HG03196 (cell line): Measurements from ENCODE around the gene GRIK4.
A peak's percentile ranks its signal among the peaks of the same experiment; 100 is the strongest.
"Not testable (repeated sequence)": the region's sequence is repeated elsewhere in the genome, so short reads cannot be mapped to it uniquely, and the experiment has no call there.

Experiments used
- ATAC-seq: cut with Tn5 transposase; IDR thresholded peaks from one replicate; pipeline ENCODE4 v1.9.1; 2021; ENCODE audit not compliant: unreplicated experiment

The GRIK4 gene

DNA sequence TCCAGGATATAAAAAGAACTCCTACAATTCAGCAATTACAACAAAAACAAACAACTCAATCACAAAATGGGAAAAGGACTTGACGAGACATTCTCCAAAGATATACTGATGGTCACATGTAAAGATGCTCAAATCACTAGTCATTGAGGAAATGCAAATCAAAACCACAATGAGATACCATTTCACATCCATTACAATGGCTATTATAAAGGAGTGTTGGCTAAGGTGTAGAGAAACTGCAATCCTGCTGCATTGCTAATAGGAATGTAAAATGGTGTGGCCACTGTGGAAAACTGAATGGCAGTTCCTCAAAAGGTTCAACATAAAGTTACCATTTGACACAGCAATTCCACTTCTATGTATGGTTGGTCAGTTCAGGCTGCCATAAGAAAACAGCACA, 500.5 kb downstream of the GRIK4 start:
- no peak for ATAC-seq

DNA sequence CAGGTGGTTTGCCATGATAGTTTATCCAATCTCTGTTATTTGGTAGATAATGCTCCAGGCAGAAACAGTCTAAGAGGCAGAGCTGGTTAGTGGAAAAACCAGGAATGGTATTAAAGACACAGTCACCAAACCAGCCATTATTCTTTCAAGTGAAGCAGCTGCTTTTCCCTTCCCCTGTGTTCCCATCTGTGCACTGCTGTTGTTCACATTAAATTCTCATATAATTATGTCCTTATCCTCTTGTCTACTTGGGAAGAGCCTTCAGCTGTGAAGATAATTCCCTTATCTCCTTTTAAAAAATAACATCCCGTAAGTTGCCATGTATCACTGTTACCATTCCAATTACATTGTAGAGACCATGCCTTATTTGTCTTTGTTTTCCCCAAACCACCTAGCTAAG, 507.2 kb downstream of the GRIK4 start:
- no peak for ATAC-seq

- ATAC-seq, result not testable (repeated sequence)
Observed at GRCh38 chr11:121021718-121022117, 510.2 kb downstream of the GRIK4 start.

DNA sequence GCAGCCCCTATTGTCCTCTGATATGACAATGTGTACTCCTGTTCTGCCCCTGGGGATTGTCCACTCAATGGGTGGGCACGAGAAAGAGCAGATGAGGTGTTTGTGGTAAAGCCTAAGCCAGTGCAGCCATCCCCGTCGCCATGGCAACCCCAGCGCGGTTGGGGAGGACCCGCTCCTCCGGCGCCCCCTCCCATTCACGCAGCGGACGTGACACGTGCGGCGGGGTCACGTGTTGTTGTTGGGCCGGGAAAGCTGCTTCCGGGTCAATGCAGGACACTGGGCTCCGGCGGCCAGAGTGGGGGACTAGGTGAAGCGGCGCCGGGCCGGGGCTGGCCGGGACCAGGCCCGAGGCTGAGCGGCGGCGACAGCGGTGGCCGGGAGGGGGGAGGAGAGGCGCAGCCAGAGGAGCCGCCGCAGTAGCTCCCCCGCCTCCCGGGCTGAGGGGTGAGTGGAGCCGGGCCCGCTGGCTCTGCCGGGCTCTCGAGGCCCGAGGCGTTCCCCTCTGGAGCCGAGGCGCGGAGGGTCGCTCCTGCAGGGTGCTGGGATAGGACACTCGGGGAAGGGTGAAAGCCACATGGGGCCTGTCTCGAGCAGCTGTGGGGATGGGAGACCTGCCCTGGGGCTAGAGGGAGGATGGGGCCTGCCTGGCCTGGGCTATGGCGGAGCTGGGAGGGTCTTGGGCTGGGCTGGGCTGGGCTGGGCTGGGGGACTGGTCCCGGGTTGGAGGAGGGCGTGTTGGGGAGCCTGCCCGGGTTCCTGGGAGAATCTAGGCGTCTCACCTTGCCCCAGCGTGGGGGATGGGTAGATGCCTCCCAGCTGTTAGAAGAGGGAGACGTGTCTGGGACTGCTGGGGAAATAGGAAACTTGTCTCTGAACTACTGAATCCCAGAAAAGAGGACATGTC, 512.6 kb downstream of the GRIK4 start, which contains the start of gene TBCEL:
TBCEL (plus strand) TSS at position 255 of the 904 bp plus-strand sequence. CDS start 21,589 bp downstream, outside the sequence.
- ATAC-seq, result peak; percentile 91

- ATAC-seq, result no peak
Observed at GRCh38 chr11:121024989-121025388, 513.4 kb downstream of the GRIK4 start.

DNA sequence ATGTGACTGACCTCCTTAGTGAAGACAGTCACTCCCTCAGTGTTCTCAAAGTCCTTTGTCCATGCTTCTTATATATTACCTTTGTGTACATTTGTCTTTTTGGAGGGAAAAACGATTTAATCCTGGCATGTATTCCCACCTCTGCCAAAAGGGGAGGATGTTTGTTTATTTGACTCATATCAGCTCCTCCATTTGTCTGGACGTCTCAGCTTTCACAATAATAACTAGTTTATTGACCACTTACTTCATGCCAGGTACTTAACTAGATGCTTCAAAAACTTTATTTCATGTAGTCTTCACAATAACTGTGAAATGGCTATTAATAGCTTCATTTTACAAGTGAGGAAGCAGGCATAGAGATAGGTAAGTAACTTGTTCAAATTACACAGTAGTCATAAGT, 517.6 kb downstream of the GRIK4 start:
- ATAC-seq, result no peak

GRCh38 chr11:121029813-121030445, 518.4 kb downstream of the GRIK4 start:
- ATAC-seq, result no peak

- no peak for ATAC-seq
Observed at GRCh38 chr11:121031167-121031566, 519.6 kb downstream of the GRIK4 start.

DNA sequence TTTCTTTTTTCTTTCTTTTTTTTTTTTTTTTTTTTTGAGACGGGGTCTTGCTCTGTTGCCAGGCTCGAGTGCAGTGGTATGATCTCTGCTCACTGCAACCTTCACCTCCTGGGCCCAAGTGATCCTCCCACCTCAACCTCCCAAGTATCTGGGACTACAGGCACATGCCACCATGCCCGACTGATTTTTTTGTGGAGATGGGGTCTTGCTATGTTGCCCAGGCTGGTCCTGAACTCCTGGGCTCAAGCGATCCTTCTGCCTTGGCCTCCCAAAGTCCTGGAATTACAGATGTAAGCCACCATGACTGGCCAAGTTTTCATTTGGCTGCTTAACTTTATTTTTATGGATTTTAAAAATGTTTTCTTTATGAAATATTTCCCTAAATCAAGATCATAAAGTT, 520.1 kb downstream of the GRIK4 start:
- ATAC-seq, result not testable (repeated sequence)

- ATAC-seq, result no peak
Observed at GRCh38 chr11:121032546-121032945, 521.0 kb downstream of the GRIK4 start.

DNA sequence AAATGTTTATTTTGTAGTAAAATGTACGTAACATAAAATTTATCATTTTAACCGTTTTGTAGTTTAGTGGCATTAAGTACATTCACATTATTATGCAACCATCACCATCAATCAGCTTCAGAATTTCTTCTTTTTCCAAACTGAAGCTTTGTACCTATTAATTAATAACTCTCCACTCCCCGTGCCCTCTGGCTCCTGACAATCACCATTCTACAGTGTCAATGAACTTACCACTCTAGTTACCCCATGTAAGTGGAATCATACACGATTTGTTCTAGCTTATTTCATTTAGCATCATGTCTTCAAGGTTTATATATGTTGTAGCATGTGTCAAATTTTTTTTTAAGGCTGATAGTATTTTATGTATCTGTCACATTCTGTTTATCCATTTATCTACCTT, 522.1 kb downstream of the GRIK4 start:
- ATAC-seq, result no peak

DNA sequence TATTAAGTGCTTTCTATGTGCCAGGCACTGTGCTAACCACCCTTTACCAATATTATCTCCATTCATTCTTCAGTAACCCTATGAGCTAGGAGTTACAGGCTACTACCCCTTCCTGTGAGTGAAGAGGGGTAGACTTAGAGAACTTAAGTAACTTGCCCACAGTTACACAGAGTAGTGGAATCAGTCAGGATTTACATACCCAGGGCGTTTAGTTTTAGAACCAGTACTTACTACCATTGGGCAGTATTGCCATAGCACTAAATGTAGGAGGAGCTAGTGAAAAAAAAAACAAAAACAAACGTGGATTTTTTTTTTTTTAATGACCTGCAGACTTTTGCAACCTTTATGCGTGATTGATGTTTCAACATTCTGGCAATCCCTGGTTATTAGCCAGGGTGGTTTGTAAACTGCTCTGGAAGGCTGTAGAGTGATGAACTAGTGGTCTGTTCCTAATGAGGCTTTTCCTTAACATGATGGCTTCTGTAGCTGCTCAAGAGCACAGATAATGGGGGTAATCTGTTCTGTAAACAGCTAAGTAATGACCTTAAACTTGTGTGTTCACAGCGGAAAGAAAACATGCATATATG, 523.7 kb downstream of the GRIK4 start:
- no peak for ATAC-seq

- ATAC-seq, result no peak
Observed at GRCh38 chr11:121035780-121036179, 524.2 kb downstream of the GRIK4 start.

- no peak for ATAC-seq
Observed at GRCh38 chr11:121037016-121037415, 525.5 kb downstream of the GRIK4 start.
